ENCODE results near the gene HRG. TPM values are rescaled to one million over a fixed set of nuclear protein-coding genes. Genes with fewer than 3 reads are reported as not detected.

Gene HRG
- polyA plus RNA-seq, 3 donors = not detected

DNA sequence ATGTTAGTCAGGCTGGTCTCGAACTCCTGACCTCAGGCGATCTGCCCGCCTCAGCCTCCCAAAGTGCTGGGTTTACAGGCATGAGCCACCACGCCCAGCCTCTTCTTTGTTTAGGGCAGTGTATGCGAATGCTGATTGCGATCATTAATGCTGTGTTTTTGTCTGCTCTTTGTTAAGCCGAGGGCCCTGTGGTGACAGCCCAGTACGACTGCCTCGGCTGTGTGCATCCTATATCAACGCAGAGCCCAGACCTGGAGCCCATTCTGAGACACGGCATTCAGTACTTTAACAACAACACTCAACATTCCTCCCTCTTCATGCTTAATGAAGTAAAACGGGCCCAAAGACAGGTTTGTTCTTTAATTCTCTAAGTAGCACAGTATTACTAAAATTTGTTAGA lies 59.1 kb downstream of the HRG start:
- Histone ChIP-seq H3K9me3 (replicated peaks in 1 of 2; ENCODE audit: control insufficient read depth in 1 of 2, insufficient read depth in 1 of 2, low read length in 2 of 2) (no peaks in the 10 kb centered on the region), H3K27ac (ENCODE audit: low read depth in 1 of 2, low read length in 2 of 2) (no peak overlapping the region), H3K79me2 (ENCODE audit: insufficient read depth, low read length) (no peaks in the 10 kb centered on the region), H2AFZ (ENCODE audit: insufficient read depth, low read depth, low read length, poor library complexity, severe bottlenecking) (no peak overlapping the region), H4K20me1 (ENCODE audit: insufficient read depth, low read length) (no peaks in the 10 kb centered on the region), H3K4me2 (replicated peaks; ENCODE audit: extremely low read depth, low read length, poor library complexity, severe bottlenecking) (no peak overlapping the region), H3K9ac (ENCODE audit: insufficient read depth, low read length, poor library complexity, severe bottlenecking) (no peak overlapping the region), H3K36me3 (replicated peaks in 1 of 2; ENCODE audit: control insufficient read depth in 1 of 2, insufficient read depth in 2 of 2, low read length in 2 of 2) (no peaks in the 10 kb centered on the region), H3K4me3 (replicated peaks in 1 of 3; ENCODE audit: low read depth in 2 of 3, low read length in 3 of 3) (no peak overlapping the region), H3K4me1 (ENCODE audit: control insufficient read depth in 1 of 2, insufficient read depth in 2 of 2, low read length in 2 of 2) (no peaks in the 10 kb centered on the region), H3K27me3 (ENCODE audit: control insufficient read depth in 2 of 2, insufficient read depth in 2 of 2, low read length in 2 of 2) (no peaks in the 10 kb centered on the region)
- 100% methylated on average over 4 of the region's 12 CpGs for WGBS (ENCODE audit: insufficient coverage)
- Mint-ChIP-seq H3K4me3 (no peak overlapping the region), H3K36me3 (no peaks in the 10 kb centered on the region), H3K27ac (no peak overlapping the region), H3K9me3 (no peaks in the 10 kb centered on the region), H3K27me3 (ENCODE audit: low read depth in 3 of 3) (peaks cover 2 to 6% (median 6%) of the 10 kb centered on the region in 3 donors), H3K4me1 (no peaks in the 10 kb centered on the region)
- intact Hi-C loops (cut with micrococcal nuclease) = no loop called here
- TF ChIP-seq, protein P1, sequence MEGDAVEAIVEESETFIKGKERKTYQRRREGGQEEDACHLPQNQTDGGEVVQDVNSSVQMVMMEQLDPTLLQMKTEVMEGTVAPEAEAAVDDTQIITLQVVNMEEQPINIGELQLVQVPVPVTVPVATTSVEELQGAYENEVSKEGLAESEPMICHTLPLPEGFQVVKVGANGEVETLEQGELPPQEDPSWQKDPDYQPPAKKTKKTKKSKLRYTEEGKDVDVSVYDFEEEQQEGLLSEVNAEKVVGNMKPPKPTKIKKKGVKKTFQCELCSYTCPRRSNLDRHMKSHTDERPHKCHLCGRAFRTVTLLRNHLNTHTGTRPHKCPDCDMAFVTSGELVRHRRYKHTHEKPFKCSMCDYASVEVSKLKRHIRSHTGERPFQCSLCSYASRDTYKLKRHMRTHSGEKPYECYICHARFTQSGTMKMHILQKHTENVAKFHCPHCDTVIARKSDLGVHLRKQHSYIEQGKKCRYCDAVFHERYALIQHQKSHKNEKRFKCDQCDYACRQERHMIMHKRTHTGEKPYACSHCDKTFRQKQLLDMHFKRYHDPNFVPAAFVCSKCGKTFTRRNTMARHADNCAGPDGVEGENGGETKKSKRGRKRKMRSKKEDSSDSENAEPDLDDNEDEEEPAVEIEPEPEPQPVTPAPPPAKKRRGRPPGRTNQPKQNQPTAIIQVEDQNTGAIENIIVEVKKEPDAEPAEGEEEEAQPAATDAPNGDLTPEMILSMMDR (IDR thresholded peaks at IDR 0.05) = no peak
- no peak for DNase-seq

Small RNAs within 50 kb of the gene (small RNA-seq; reads per million reads assigned to genes)
- gene RF00017 (ENCODE audit: insufficient read length, low read depth) = not detected

Other genes with a start within 250 kb of the HRG start
- 1 to 10 TPM in 1 of 3 donors, under 1 TPM in 1, not detected in 1; 0.25 to 4.1 TPM for gene CRYGS, start 121.6 kb upstream of the HRG start, polyA plus RNA-seq
- gene TBCCD1, start 98.7 kb upstream of the HRG start, polyA plus RNA-seq = 1 to 10 TPM; 9.2 to 9.6 (median 9.6) TPM
- gene DNAJB11, start 95.3 kb upstream of the HRG start, polyA plus RNA-seq = 10 to 100 TPM; 32.5 to 45.8 (median 44.6) TPM
- gene AHSG, start 53.0 kb upstream of the HRG start, polyA plus RNA-seq = not detected
- gene FETUB, start 25.6 kb upstream of the HRG start, polyA plus RNA-seq = not detected
- gene KNG1, start 51.3 kb downstream of the HRG start, polyA plus RNA-seq = not detected
- gene EIF4A2, start 117.6 kb downstream of the HRG start, polyA plus RNA-seq = 100 to 1,000 TPM in 1 of 3 donors, 10 to 100 TPM in 2; 67.0 to 405 (median 73.0) TPM
- gene RFC4, start 140.5 kb downstream of the HRG start, polyA plus RNA-seq = 1 to 10 TPM; 3.9 to 6.2 (median 4.6) TPM
- gene ADIPOQ, start 176.7 kb downstream of the HRG start, polyA plus RNA-seq = not detected